Hematopoietic multipotent progenitor cell treated with erythropoietin and hydrocortisone succinate and interleukin-3 and kit ligand, for 8 days (in vitro differentiated cells): ENCODE measurements around the gene UBALD2.
A peak's percentile ranks its signal among the peaks of the same experiment; 100 is the strongest.
"Not testable (repeated sequence)": the region's sequence is repeated elsewhere in the genome, so short reads cannot be mapped to it uniquely, and the experiment has no call there.

Experiments
- DNase-seq: peaks from one replicate; pipeline ENCODE4 v3.0.0-alpha.2; 2015

The UBALD2 gene

GRCh38 chr17:76246080-76247066 is 18.8 kb upstream of the UBALD2 start:
- DNase-seq: peak; percentile 29

- DNase-seq: no peak
Measured at GRCh38 chr17:76247304-76247703, 17.8 kb upstream of the UBALD2 start.

DNA sequence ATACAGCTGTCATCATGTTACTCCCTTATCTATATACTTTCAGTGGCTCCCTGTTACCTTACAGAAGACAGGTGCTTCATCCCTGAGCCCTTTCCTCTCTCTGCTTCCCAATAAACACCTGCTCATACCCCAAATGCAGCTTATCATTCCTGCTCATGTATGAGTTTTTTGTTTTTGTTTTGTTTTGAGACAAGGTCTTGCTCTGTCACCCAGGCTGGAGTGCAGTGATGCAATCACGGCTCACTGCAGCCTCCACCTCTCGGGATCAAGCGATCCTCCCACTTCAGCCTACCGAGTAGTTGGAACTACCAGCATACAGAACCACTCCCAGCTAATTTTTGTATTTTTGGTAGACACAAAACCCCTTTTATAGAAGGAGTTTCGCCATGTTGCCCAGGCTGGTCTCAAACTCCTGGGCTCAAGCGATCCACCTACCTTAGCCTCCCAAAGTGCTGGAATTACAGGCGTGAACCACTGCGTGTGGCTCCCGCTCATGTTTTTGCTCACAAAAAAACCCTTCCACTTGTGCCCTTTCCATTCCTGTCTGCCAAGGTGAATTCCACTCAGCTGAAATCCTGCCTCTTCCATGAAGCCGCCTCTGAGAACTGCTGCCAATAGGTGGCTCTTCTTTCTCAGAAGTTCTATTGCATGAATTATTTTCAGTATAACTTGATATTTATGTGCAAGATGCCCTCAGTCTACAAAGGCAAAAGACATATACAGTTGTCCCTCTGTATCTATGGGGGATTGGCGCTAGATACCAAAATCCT is 16.9 kb upstream of the UBALD2 start:
- DNase-seq: no peak

- no peak for DNase-seq
Measured at GRCh38 chr17:76250141-76250540, 15.0 kb upstream of the UBALD2 start.

- no peak for DNase-seq
Measured at GRCh38 chr17:76251478-76252039, 13.6 kb upstream of the UBALD2 start.

- no peak for DNase-seq
Measured at GRCh38 chr17:76252040-76252954, 12.9 kb upstream of the UBALD2 start.

GRCh38 chr17:76252967-76253766 is 12.0 kb upstream of the UBALD2 start:
- DNase-seq: not testable (repeated sequence)

DNA sequence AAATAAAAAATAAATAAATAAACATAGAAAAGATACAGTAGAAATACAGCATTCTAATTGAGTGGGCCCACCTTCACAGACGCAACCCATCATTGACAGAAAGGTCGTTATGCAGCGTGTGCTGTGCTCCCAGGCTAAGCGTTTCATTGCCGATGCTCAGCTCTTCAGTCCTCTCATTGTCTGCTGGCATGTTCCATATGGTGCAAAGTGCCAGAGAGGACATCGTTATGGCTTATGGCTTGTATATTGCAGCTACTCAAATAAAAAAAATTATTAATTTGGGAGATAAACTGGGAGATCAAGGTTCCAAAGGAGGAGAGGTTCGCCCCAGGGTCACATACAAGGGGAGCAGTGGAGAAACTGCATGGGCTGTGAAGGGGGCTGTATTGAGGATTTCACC is 11.3 kb upstream of the UBALD2 start:
- DNase-seq: no peak

DNA sequence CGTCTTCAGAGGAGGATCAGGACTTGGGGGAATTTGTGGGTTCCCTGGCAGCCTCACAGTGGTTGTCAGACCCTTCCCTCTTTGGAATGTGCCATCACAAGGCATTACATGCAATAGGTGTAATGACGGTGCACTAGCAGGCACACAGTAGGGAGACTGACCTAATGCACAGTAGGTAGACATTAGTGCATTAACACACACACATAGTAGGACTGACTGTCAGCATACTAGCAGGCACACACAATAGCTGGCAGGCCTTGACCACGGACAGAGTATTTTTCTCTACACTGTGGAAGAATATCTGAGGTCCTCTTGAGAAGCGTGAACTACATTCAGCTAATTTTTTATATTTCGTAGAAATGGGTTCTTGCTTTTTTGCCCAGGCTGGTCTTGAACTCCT is 10.9 kb upstream of the UBALD2 start:
- no peak for DNase-seq

- DNase-seq: no peak
Measured at GRCh38 chr17:76255801-76256429, 9.2 kb upstream of the UBALD2 start.

- not testable (repeated sequence) for DNase-seq
Measured at GRCh38 chr17:76256430-76257050, 8.6 kb upstream of the UBALD2 start.

DNA sequence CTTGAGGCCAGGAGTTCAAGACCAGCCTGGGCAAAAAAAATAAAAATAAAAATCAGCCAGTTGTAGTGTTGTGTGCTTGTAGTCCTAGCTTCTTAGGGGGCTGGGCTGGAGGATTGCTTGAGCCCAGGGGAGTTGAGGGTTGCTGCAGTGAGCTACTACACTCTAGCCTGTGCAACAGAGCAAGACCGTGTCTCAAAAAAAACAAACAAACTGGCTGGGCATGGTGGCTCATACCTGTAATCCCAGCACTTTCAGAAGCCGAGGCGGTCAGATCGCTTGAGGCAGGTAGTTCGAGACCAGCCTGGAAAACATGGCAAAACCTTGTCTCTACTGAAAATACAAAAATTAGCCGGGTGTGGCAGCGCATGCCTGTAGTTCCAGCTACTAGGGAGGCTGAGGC is 4.9 kb upstream of the UBALD2 start:
- no peak for DNase-seq

DNA sequence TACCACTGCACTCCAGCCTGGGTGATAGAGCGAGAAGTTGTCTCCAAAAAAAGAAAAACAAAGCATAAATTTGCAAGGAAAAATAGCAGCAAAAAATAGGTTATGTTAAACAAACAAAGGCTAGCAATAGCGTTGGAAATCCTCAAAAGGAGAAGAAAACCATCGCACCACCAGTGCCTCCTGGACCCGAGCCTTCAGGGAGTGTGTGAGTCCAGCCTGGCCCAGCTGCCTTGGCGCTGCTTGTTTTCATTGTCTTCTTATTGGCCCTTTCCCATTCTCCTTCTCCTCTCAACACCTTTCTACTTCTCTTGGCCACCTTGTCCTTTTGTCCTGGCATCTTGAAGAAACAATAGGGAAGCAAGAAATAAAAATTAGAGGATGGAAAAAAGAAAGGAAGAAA is 4.5 kb upstream of the UBALD2 start:
- DNase-seq: no peak

DNA sequence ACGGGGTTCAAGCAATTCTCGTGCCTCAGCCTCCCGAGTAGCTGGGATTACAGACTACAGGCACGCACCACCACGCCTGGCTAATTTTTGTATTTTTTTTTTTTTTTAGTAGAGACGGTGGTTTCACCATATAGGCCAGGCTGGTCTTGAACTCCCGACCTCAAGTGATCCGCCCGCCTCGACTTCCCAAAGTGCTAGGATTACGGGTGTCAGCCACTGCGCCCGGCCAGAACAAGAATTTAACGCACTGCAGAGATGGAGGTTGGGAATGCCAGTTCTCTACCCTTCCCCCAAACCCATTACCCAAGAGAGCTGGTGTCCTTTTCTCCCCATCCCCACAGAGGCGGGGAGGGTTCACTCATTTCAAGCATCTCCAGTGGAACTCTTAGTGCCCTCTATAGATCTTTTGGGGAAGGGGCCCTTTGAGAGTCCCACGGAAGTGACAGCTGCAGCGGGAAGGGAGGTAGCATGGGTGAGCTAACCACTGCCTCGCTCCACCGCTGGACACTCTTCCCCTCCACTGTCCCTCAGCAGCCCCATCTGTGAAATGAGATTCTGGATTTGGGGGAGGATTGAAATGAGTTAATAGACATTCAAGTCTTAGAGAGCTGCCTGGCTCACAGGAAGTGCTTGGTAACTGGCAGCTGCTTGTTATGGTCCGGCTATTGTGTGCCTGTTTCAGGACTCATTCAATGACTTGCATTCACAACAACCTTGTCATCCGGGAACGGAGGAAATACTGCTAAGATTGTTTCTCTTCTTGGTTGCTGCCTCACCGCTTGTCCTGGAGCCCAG is 3.5 kb upstream of the UBALD2 start:
- DNase-seq: no peak

- peak; percentile 27 for DNase-seq
Measured at GRCh38 chr17:76262732-76263344, 2.3 kb upstream of the UBALD2 start.

- DNase-seq: no peak
Measured at GRCh38 chr17:76263896-76264295, 1.3 kb upstream of the UBALD2 start.

DNA sequence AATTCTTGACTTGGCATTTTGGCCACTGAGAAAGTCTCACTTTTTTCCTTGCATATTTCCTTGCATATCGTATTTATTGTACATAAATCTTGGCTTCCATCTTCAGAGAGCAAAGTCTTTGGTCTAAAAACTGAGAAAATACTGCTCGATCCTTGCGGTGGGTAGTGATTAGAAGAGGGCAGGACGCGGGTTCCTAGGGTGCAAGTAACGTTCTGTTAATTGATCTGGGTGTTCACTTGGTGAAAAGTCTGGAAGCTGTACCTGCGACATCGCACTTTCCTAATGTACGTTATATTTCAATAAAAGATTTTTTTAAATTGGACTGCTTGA is 758 bp upstream of the UBALD2 start:
- DNase-seq: no peak

DNA sequence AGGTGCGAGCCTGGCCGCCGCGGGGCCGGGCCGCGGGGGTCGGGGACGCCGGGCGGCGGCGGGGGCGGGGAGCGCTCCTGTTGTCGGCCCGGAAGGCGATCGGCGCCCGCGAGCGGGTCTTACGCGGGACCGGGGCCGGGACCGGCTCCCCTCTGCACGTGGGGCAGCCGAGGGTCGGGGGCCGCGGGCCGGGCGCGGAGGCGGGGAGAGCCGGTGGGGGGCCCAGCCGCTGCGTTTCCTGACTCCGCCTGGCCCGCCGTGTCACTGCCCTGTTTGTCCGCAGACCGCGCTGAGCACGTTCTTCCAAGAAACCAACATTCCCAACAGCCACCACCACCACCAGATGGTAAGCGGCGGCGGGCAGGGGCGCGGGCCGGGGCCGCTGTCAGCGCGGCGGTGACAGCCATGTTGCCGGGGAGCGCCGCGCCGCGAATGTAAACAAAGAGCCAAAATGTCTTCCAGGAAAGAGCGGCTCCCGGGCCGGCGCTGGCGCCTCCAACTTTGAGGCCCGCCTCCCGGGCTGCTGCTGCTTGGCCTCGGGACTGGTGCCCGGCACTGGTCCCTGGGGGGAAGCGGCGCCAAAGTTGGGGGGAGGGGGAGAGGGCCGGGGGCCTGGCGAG is 586 bp downstream of the UBALD2 start:
- DNase-seq: peak; percentile 39
